Cardiac muscle cell (in vitro differentiated cells and primary cell): ENCODE measurements around the gene FHL3. TPM values are rescaled to one million over a fixed set of nuclear protein-coding genes. Genes with fewer than 3 reads are reported as not detected.

Experiments
- DNase-seq, 2 donors: peaks; one replicate each; pipeline versions ENCODE4 v3.0.0 to v3.0.0-alpha.2; 2010 to 2017; ENCODE audit warnings: low read depth in 1 of 2, low spot score in 1 of 2
- H3K27ac ChIP-seq: fragments of 200-600 bp; sonication (generic); 2 replicates; pipeline ENCODE4 v1.5.1; 2016
- H3K27me3 ChIP-seq: fragments of 200-600 bp; sonication (generic); 2 replicates; pipeline ENCODE4 v1.6.0; 2016; ENCODE audit warnings: control low read depth
- H3K36me3 ChIP-seq: fragments of 200-600 bp; sonication (generic); 2 replicates; pipeline ENCODE4 v1.5.1; 2016; ENCODE audit warnings: control low read depth
- H3K4me1 ChIP-seq: fragments of 200-600 bp; sonication (generic); 2 replicates; pipeline ENCODE4 v1.8.1; 2017; ENCODE audit warnings: low read depth, mild to moderate bottlenecking, mixed run types
- H3K4me3 ChIP-seq: fragments of 200-600 bp; sonication (generic); 2 replicates; pipeline ENCODE4 v1.5.1; 2016; ENCODE audit warnings: mild to moderate bottlenecking
- H3K9me3 ChIP-seq: fragments of 200-600 bp; sonication (generic); 2 replicates; pipeline ENCODE4 v1.5.1; 2017; ENCODE audit warnings: low read depth, mild to moderate bottlenecking, control low read depth
- CTCF ChIP-seq: IDR thresholded peaks from 2 replicates; pipeline ENCODE4 v1.5.1; 2012; ENCODE audit warnings: low read depth, mild to moderate bottlenecking, low read length
- polyA plus RNA-seq: library from polyadenylated mRNA; unstranded; fragments of >200 nt; fragmentation: Nextera tagmentation; extraction: Ambion mirVana; gene quantifications from 2 replicates; pipeline ENCODE4 v1.2.1, GENCODE V29; 2016
- total RNA-seq: library from RNA; depleted of rRNA; stranded (reverse); fragments of >200 nt; gene quantifications from 2 replicates; pipeline ENCODE4 v1.2.3, GENCODE V29; 2016

The FHL3 gene
- total and polyA plus RNA-seq, 2 experiments from 2014 or later, result 33.0 to 47.4 TPM

GRCh38 chr1:38021969-38022368 lies 16.7 kb upstream of the FHL3 start:
- DNase-seq, result no peak
- Histone ChIP-seq H3K27ac (no peak overlapping the region), H3K4me1 (no peaks in the 10 kb centered on the region), H3K4me3 (no peak overlapping the region), H3K9me3 (no peaks in the 10 kb centered on the region), H3K36me3 (peaks cover 71% of the 10 kb centered on the region), H3K27me3 (no peaks in the 10 kb centered on the region)
- no peak for TF ChIP-seq CTCF

GRCh38 chr1:38020396-38020795 lies 15.1 kb upstream of the FHL3 start:
- no peaks in the 10 kb centered on the region for H3K4me1 ChIP-seq
- DNase-seq, result no peak
- no peak overlapping the region for H3K27ac ChIP-seq
- no peaks in the 10 kb centered on the region for H3K27me3 ChIP-seq
- TF ChIP-seq CTCF, result no peak
- no peaks in the 10 kb centered on the region for H3K9me3 ChIP-seq
- no peak overlapping the region for H3K4me3 ChIP-seq
- peaks cover 72% of the 10 kb centered on the region for H3K36me3 ChIP-seq

GRCh38 chr1:38018864-38019343 lies 13.6 kb upstream of the FHL3 start:
- Histone ChIP-seq H3K36me3 (peaks cover 61% of the 10 kb centered on the region), H3K4me1 (no peaks in the 10 kb centered on the region), H3K9me3 (no peaks in the 10 kb centered on the region), H3K4me3 (no peak overlapping the region), H3K27me3 (no peaks in the 10 kb centered on the region), H3K27ac (no peak overlapping the region)
- DNase-seq, result peak; percentile 26 to 65
- TF ChIP-seq CTCF, result peak; percentile 74

GRCh38 chr1:38015978-38016725 lies 10.8 kb upstream of the FHL3 start:
- peaks cover 41% of the 10 kb centered on the region for H3K36me3 ChIP-seq
- DNase-seq, result peak in 1 of 2 donors; percentile 82

GRCh38 chr1:38014724-38015424 lies 9.6 kb upstream of the FHL3 start:
- H3K36me3 ChIP-seq, result peaks cover 31% of the 10 kb centered on the region
- peak overlapping the region; percentile 82 for H3K27ac ChIP-seq
- H3K4me1 ChIP-seq, result peaks cover 4% of the 10 kb centered on the region
- H3K4me3 ChIP-seq, result no peak overlapping the region
- no peak for TF ChIP-seq CTCF
- H3K27me3 ChIP-seq, result no peaks in the 10 kb centered on the region
- H3K9me3 ChIP-seq, result no peaks in the 10 kb centered on the region
- no peak for DNase-seq

More at GRCh38 chr1:38015978-38016725, 10.8 kb upstream of the FHL3 start:
- TF ChIP-seq CTCF, result peak; percentile 3
- Histone ChIP-seq H3K27ac (peak overlapping the region; percentile 82), H3K4me3 (no peak overlapping the region), H3K9me3 (no peaks in the 10 kb centered on the region), H3K27me3 (no peaks in the 10 kb centered on the region), H3K4me1 (peaks cover 4% of the 10 kb centered on the region)
